DOHH2 (cell line): ENCODE measurements around the gene ZSCAN12.

ENCODE experiments used
- H3F3A ChIP-seq: fragments of 200-600 bp; sonication (generic), shearing (Covaris generic); 2 replicates; pipeline ENCODE4 v1.6.0; 2016; ENCODE audit warnings: antibody characterized with exemption, mild to moderate bottlenecking; ENCODE audit not compliant: control insufficient read depth, insufficient read depth
- H3K27ac ChIP-seq: fragments of 200-600 bp; sonication (generic); 2 replicates; pipeline ENCODE4 v1.5.1; 2014; ENCODE audit warnings: low read depth, mild to moderate bottlenecking, low read length, moderate library complexity
- H3K27me3 ChIP-seq: fragments of 200-600 bp; sonication (generic); 2 replicates; pipeline ENCODE4 v1.6.1; 2014; ENCODE audit warnings: mild to moderate bottlenecking, low read length, mixed read lengths; ENCODE audit not compliant: control insufficient read depth
- H3K36me3 ChIP-seq: fragments of 200-600 bp; sonication (generic); 2 replicates; pipeline ENCODE4 v1.6.1; 2014; ENCODE audit warnings: mild to moderate bottlenecking, low read length, moderate library complexity, mixed read lengths; ENCODE audit not compliant: control insufficient read depth
- H3K4me1 ChIP-seq: fragments of 200-600 bp; sonication (generic); 2 replicates; pipeline ENCODE4 v1.6.1; 2014; ENCODE audit warnings: mild to moderate bottlenecking, low read length, mixed read lengths; ENCODE audit not compliant: control insufficient read depth
- H3K4me2 ChIP-seq: fragments of 200-600 bp; sonication (generic); 2 replicates; pipeline ENCODE4 v1.6.0; 2014; ENCODE audit warnings: mild to moderate bottlenecking, low read length, moderate library complexity
- H3K4me3 ChIP-seq: fragments of 200-600 bp; sonication (generic); 2 replicates; pipeline ENCODE4 v1.5.1; 2014; ENCODE audit warnings: mild to moderate bottlenecking, low read length, mixed read lengths
- H3K79me2 ChIP-seq: fragments of 200-600 bp; sonication (generic); 2 replicates; pipeline ENCODE4 v1.6.1; 2014; ENCODE audit warnings: mild to moderate bottlenecking, low read length, mixed read lengths; ENCODE audit not compliant: control insufficient read depth
- H3K9me2 ChIP-seq: fragments of 200-600 bp; sonication (generic); replicated peaks from 2 replicates; pipeline ENCODE4 v1.6.1; 2014; ENCODE audit warnings: mild to moderate bottlenecking, low read length, mixed read lengths; ENCODE audit not compliant: control insufficient read depth
- H3K9me3 ChIP-seq: fragments of 200-600 bp; sonication (generic); 2 replicates; pipeline ENCODE4 v1.6.1; 2014; ENCODE audit warnings: antibody characterized with exemption, low read length, mixed read lengths; ENCODE audit not compliant: control insufficient read depth, insufficient read depth
- H4K20me1 ChIP-seq: fragments of 200-600 bp; sonication (generic); 2 replicates; pipeline ENCODE4 v1.6.0; 2014; ENCODE audit warnings: low read depth, mild to moderate bottlenecking, antibody characterized with exemption, low read length, moderate library complexity; ENCODE audit not compliant: control insufficient read depth, insufficient read depth
- EZH2phosphoT487 ChIP-seq: fragments of 200-600 bp; sonication (generic); IDR thresholded peaks from 2 replicates; pipeline ENCODE4 v1.6.1; 2017; ENCODE audit warnings: borderline replicate concordance, mild to moderate bottlenecking, antibody characterized with exemption, low read length, moderate library complexity, mixed read lengths
- TF ChIP-seq, protein P1 (sequence below): fragments of 200-600 bp; sonication (generic); IDR thresholded peaks from one replicate; pipeline ENCODE4 v1.5.1; 2014; ENCODE audit warnings: antibody characterized with exemption, mild to moderate bottlenecking, low read depth, low read length; ENCODE audit not compliant: poor library complexity, severe bottlenecking

ZSCAN12 gene

DNA sequence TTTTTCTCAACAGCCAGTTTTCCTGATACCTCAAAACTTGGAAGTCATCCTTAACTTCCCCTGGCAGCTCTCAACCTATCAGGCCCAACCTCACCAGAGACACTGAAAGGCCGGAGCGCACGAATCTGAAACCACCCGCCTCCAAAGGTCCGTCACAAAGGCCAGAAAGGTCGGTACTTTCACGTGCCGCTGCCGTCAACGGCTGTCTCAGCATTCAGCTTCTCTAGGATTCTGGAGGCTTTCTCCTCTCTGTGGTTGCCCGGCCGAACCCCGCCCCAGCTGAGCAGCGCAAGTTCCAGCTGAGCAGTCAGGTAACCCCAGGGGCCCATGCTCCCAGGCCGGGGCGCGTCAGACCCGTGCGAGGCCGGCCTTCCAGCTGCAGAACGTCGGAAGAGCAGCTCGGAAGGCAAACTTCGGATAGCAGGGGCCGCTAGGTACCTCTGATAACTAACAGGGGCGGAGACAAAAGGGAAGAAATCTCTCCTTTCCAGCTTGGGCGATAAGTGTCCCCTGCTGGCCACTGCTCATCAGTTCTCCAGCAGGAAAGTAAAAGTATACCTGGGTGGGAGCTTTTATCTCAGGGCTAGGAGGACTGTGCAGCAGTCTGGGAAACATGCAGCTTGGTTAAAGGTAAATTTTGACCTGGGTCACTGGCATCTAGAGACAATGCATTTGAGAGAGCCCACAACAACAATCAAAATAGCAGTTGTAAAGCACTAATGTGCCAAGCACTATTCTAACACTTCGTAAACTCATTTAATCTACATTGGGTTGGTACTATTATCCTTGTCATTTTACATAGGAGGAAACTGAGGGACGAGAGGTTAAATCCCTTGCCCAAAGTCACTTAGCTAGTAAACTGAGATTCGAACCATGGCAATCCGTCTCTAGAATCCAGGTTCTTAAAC is 16.1 kb downstream of the ZSCAN12 start:
- TF ChIP-seq EZH2phosphoT487 = no peak
- TF ChIP-seq, protein P1, sequence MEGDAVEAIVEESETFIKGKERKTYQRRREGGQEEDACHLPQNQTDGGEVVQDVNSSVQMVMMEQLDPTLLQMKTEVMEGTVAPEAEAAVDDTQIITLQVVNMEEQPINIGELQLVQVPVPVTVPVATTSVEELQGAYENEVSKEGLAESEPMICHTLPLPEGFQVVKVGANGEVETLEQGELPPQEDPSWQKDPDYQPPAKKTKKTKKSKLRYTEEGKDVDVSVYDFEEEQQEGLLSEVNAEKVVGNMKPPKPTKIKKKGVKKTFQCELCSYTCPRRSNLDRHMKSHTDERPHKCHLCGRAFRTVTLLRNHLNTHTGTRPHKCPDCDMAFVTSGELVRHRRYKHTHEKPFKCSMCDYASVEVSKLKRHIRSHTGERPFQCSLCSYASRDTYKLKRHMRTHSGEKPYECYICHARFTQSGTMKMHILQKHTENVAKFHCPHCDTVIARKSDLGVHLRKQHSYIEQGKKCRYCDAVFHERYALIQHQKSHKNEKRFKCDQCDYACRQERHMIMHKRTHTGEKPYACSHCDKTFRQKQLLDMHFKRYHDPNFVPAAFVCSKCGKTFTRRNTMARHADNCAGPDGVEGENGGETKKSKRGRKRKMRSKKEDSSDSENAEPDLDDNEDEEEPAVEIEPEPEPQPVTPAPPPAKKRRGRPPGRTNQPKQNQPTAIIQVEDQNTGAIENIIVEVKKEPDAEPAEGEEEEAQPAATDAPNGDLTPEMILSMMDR = no peak
- H3K4me3 ChIP-seq = peak overlapping the region; percentile 7; the same call in 1 of the 2 replicates
- no peaks in the 10 kb centered on the region for H3K9me2 ChIP-seq
- no peaks in the 10 kb centered on the region for H3K27me3 ChIP-seq
- no peaks in the 10 kb centered on the region for H3F3A ChIP-seq
- no peak overlapping the region for H3K27ac ChIP-seq
- H3K79me2 ChIP-seq = peaks cover 8% of the 10 kb centered on the region
- peak overlapping the region; percentile 25; the same call in 1 of the 2 replicates for H3K4me2 ChIP-seq
- H3K4me1 ChIP-seq = no peaks in the 10 kb centered on the region
- peaks cover 51% of the 10 kb centered on the region for H3K36me3 ChIP-seq
- H4K20me1 ChIP-seq = no peaks in the 10 kb centered on the region
- no peaks in the 10 kb centered on the region for H3K9me3 ChIP-seq

- no peaks in the 10 kb centered on the region for H3F3A ChIP-seq
- H3K4me1 ChIP-seq = no peaks in the 10 kb centered on the region
- H3K9me2 ChIP-seq = no peaks in the 10 kb centered on the region
- TF ChIP-seq EZH2phosphoT487 = no peak
- TF ChIP-seq, protein P1 = no peak
- H4K20me1 ChIP-seq = no peaks in the 10 kb centered on the region
- no peak overlapping the region for H3K4me3 ChIP-seq
- no peak overlapping the region for H3K4me2 ChIP-seq
- peaks cover 3% of the 10 kb centered on the region; the same call in 1 of the 2 replicates for H3K9me3 ChIP-seq
- no peaks in the 10 kb centered on the region for H3K27me3 ChIP-seq
- peaks cover 47% of the 10 kb centered on the region for H3K36me3 ChIP-seq
- no peak overlapping the region for H3K27ac ChIP-seq
- no peaks in the 10 kb centered on the region for H3K79me2 ChIP-seq
Measured at GRCh38 chr6:28380381-28380780, 19.2 kb downstream of the ZSCAN12 start.

DNA sequence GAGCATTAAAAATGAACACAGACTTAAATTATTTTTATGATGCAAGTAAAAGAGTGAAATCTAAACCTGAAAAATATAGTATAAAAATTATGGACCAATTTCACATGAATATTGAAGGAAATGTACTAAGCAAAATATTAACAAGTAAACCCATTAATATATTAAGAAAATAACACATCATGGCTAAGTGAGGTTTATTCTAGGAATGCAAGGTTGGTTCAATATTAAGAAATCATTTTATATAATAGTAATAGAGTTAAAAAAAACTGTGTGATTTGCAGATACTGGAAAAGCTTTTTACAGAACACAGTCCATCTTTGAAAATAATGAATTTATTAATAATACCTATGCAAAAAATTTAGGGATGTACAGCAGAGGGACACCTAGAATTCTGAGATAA is 20.9 kb downstream of the ZSCAN12 start:
- Histone ChIP-seq H3F3A (0 out of 2 replicates have a peak, but pooled peaks cover 4% of the 10 kb centered on the region), H3K36me3 (peaks cover 42% of the 10 kb centered on the region), H3K79me2 (no peaks in the 10 kb centered on the region), H3K9me2 (no peaks in the 10 kb centered on the region), H3K27ac (no peak overlapping the region), H3K4me1 (no peaks in the 10 kb centered on the region), H3K4me2 (no peak overlapping the region), H4K20me1 (no peaks in the 10 kb centered on the region), H3K9me3 (peaks cover 3% of the 10 kb centered on the region; the same call in 1 of the 2 replicates), H3K4me3 (no peak overlapping the region), H3K27me3 (no peaks in the 10 kb centered on the region)
- no peak for TF ChIP-seq EZH2phosphoT487
- TF ChIP-seq, protein P1 = no peak
